Natural killer cell treated with Interleukin-12 subunit alpha and Interleukin-12 subunit beta and Interleukin-15 and Interleukin-18, amount 100 ng/mL, for 72 hours (primary cell): ENCODE measurements around the gene RNF213. TPM values are rescaled to one million over a fixed set of nuclear protein-coding genes. Genes with fewer than 3 reads are reported as not detected.
"Not testable (repeated sequence)": the region's sequence is repeated elsewhere in the genome, so short reads cannot be mapped to it uniquely, and the experiment has no call there.

Experiments
- ATAC-seq, 2 donors: fragments of 150-1000 bp; cut with Tn5 transposase in 1 of 2; sonication (Bioruptor Pico), chemical (Tn5 transposase) in 1 of 2; 2 replicates each; pipeline ENCODE4 v1.10.0; 2021
- DNase-seq: peaks from one replicate; pipeline ENCODE4 v3.0.0; 2022; ENCODE audit warnings: low spot score
- H3K27ac Mint-ChIP-seq, 2 donors: 1 replicate in 1 of 2; 2 replicates in 1 of 2; pipeline ENCODE4 v1.8.0; 2022; ENCODE audit warnings: mixed read lengths in 2 of 2, mild to moderate bottlenecking in 1 of 2, moderate library complexity in 1 of 2
- H3K27me3 Mint-ChIP-seq, 2 donors: 1 replicate in 1 of 2; 2 replicates in 1 of 2; pipeline ENCODE4 v1.8.0; 2022; ENCODE audit warnings: mixed read lengths in 2 of 2
- H3K36me3 Mint-ChIP-seq: one replicate; pipeline ENCODE4 v1.8.0; 2022; ENCODE audit warnings: mixed read lengths
- H3K4me1 Mint-ChIP-seq, 2 donors: 1 replicate in 1 of 2; 2 replicates in 1 of 2; pipeline ENCODE4 v1.8.0; 2022; ENCODE audit warnings: low read depth in 2 of 2, mixed read lengths in 2 of 2, mild to moderate bottlenecking in 1 of 2
- H3K4me3 Mint-ChIP-seq: one replicate; pipeline ENCODE4 v1.8.0; 2022; ENCODE audit warnings: mixed read lengths
- H3K9me3 Mint-ChIP-seq: 2 replicates; pipeline ENCODE4 v1.8.0; 2022; ENCODE audit warnings: mixed read lengths
- total RNA-seq, 2 donors: library from RNA; stranded (reverse); gene quantifications; one replicate each; pipeline ENCODE4 v1.2.3, GENCODE V29; 2022

Gene RNF213
- total RNA-seq, 2 donors from 2014 or later: 1,259 to 2,425 TPM

- Mint-ChIP-seq H3K36me3 (no peaks in the 10 kb centered on the region), H3K4me1 (peaks cover 1 to 14% of the 10 kb centered on the region in 2 donors), H3K4me3 (no peak overlapping the region), H3K27ac (no peak overlapping the region), H3K27me3 (no peaks in the 10 kb centered on the region), H3K9me3 (no peaks in the 10 kb centered on the region)
- ATAC-seq (no peak), DNase-seq (no peak)
Measured at GRCh38 chr17:80248894-80249710, 11.6 kb upstream of the RNF213 start.

DNA sequence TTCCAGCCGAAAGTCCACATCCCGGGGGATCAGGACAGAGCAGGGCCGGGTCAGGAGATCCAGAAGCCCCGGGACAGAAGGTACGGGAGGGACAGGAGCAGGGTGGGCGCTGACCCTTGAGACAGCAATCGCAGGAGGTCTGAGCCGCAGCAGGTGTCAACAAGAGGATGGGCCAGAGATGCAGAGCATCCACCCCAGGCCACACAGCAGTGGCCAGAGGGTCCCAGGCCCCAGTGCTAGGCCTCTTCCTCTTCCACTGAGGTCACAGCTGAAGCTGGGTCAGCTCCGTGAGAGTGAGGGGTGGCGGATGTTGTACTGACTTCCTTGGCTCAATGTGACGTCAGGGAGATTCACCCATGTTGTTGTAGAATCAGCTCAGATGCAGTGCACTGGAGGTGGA, 8.7 kb upstream of the RNF213 start:
- Mint-ChIP-seq H3K27me3 (no peaks in the 10 kb centered on the region), H3K36me3 (no peaks in the 10 kb centered on the region), H3K4me1 (peaks cover 21 to 32% of the 10 kb centered on the region in 2 donors), H3K27ac (peak overlapping the region; percentile 100), H3K4me3 (no peak overlapping the region), H3K9me3 (no peaks in the 10 kb centered on the region)
- ATAC-seq: no peak
- peak; percentile 41 for DNase-seq

- ATAC-seq: peak; percentile 65 to 69
- no peaks in the 10 kb centered on the region for H3K27me3 Mint-ChIP-seq
- H3K4me1 Mint-ChIP-seq: peaks cover 27 to 38% of the 10 kb centered on the region in 2 donors
- H3K9me3 Mint-ChIP-seq: no peaks in the 10 kb centered on the region
- peak overlapping the region; percentile 100 for H3K27ac Mint-ChIP-seq
- no peak overlapping the region for H3K4me3 Mint-ChIP-seq
- DNase-seq: peak; percentile 83
- H3K36me3 Mint-ChIP-seq: no peaks in the 10 kb centered on the region
Measured at GRCh38 chr17:80252871-80253270, 7.8 kb upstream of the RNF213 start.

DNA sequence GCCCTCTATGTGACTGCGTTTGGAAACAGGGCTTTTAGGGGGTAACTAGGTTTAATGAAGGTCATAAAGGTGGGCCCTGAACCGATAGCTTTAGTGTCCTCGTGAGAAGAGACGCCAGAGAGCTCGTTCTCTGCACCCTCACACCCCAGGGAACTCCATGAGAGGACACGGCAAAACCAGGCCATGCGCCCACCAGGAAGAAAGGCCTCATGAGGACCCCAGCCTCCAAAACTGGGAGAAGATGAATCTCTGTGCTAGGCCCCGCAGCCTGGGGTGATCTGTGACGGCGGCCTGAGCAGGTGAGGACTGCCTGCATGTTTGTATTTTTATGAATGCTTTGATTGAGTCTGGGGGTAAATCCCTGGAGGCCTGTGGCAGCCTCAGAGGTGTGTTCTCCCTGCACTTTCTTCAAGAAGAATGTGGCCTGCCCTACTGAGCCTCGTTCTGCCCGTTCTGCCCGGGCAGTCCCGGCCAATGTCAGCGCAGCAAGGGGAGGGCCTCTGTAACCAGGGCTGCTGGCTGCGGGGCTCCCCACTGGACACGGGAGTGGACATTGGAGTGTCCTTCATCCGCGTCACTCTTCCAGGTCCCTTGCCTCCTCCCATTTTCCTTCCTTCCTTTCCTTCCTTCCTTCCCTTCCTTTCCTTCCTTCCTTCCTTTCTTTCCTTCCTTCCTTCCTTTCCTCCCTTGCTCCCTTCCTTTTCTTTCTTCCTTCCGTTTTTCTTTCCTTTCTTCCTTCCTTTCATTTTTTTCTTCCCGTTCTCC, 6.8 kb upstream of the RNF213 start:
- H3K27ac Mint-ChIP-seq: peak overlapping the region; percentile 100
- no peak for ATAC-seq
- no peaks in the 10 kb centered on the region for H3K9me3 Mint-ChIP-seq
- peaks cover 37 to 48% of the 10 kb centered on the region in 2 donors for H3K4me1 Mint-ChIP-seq
- no peaks in the 10 kb centered on the region for H3K27me3 Mint-ChIP-seq
- H3K4me3 Mint-ChIP-seq: peak overlapping the region; percentile 88
- H3K36me3 Mint-ChIP-seq: no peaks in the 10 kb centered on the region
- peak; percentile 59 for DNase-seq

GRCh38 chr17:80254396-80255251, 6.0 kb upstream of the RNF213 start:
- Mint-ChIP-seq H3K36me3 (no peaks in the 10 kb centered on the region), H3K27me3 (no peaks in the 10 kb centered on the region), H3K27ac (peak overlapping the region; percentile 100), H3K4me1 (peaks cover 42 to 50% of the 10 kb centered on the region in 2 donors), H3K9me3 (no peaks in the 10 kb centered on the region), H3K4me3 (peak overlapping the region; percentile 88)
- ATAC-seq: peak; percentile 83 to 93
- DNase-seq: peak; percentile 86

GRCh38 chr17:80256034-80256350, 4.7 kb upstream of the RNF213 start:
- ATAC-seq (no peak), DNase-seq (no peak)
- Mint-ChIP-seq H3K27ac (peak overlapping the region; percentile 100), H3K27me3 (no peaks in the 10 kb centered on the region), H3K4me1 (peaks cover 45 to 53% of the 10 kb centered on the region in 2 donors), H3K4me3 (peak overlapping the region; percentile 88), H3K9me3 (no peaks in the 10 kb centered on the region), H3K36me3 (no peaks in the 10 kb centered on the region)

DNA sequence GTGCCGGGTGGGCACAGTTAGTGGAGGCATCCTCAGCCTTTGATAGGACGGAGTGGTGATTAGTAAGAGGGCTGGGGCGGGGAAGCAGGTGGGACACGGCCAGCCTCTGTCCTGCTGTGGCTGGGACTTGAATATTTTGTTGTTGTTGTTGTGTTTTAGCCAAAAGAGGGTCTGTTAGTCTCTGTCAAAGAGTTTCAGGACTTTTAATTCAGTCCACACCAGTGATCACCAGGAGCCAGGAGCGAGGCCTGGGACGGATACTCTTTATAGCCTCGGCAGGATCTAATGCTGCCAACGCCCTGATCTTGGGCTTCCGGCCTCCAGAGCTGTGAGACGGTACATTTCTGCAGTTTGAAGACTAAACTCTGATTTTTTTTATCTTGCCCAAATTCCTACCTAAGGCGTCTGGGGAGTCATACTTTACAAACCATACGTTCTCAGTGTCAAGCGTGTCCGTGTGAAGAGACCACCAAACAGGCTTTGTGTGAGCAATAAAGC, 2.9 kb upstream of the RNF213 start:
- Mint-ChIP-seq H3K36me3 (no peaks in the 10 kb centered on the region), H3K27ac (peak overlapping the region; percentile 100), H3K9me3 (no peaks in the 10 kb centered on the region), H3K4me1 (peaks cover 59 to 60% of the 10 kb centered on the region in 2 donors), H3K27me3 (no peaks in the 10 kb centered on the region), H3K4me3 (peak overlapping the region; percentile 82)
- ATAC-seq (no peak), DNase-seq (no peak)

- not testable (repeated sequence) for ATAC-seq, H3K9me3 Mint-ChIP-seq
Measured at GRCh38 chr17:80258296-80258695, 2.4 kb upstream of the RNF213 start.

DNA sequence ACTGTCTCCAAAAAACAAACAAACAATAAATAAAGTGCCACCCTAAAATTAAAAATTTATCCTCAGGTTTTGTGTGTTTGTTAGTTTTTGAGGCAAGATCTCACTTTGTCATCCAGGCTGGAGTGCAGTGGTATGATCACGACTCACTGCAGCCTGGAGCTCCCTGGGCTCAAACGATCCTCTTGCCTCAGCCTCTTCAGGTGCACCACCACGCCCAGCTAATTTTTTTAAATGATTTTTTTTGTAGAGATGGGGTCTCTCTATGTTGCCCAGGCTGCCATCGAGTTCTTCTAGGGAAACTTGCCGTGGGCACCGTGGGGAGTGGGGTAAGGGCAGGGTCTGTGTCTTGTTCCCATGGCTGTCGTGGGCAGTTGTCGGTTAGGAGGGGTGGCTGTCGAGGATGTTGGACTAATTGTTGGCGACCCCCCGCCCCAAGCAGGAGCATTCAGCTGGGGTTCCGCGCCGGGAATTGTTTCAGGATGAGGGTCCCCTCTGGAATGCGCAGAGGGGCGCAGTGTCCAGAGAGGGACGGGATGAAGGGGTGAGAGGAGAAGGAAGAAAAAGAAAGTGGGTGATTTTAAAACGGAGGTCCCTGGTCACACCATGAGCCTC, 1.1 kb upstream of the RNF213 start:
- Mint-ChIP-seq H3K36me3 (peaks cover 4% of the 10 kb centered on the region), H3K27ac (peak overlapping the region; percentile 100), H3K27me3 (no peaks in the 10 kb centered on the region), H3K9me3 (no peaks in the 10 kb centered on the region), H3K4me1 (peaks cover 49 to 58% of the 10 kb centered on the region in 2 donors), H3K4me3 (peak overlapping the region; percentile 82)
- ATAC-seq (no peak), DNase-seq (no peak)

More at GRCh38 chr17:80258296-80258695, 2.4 kb upstream of the RNF213 start:
- H3K4me3 Mint-ChIP-seq: peak overlapping the region; percentile 82
- peaks cover 57 to 60% of the 10 kb centered on the region in 2 donors for H3K4me1 Mint-ChIP-seq
- peak overlapping the region; percentile 100 for H3K27ac Mint-ChIP-seq
- H3K36me3 Mint-ChIP-seq, H3K27me3 Mint-ChIP-seq, DNase-seq: not testable (repeated sequence)

GRCh38 chr17:80260069-80260535, 550 bp upstream of the RNF213 start:
- ATAC-seq: peak; percentile 66 to 80
- Mint-ChIP-seq H3K36me3 (peaks cover 9% of the 10 kb centered on the region), H3K9me3 (no peaks in the 10 kb centered on the region), H3K27ac (peak overlapping the region; percentile 100), H3K27me3 (no peaks in the 10 kb centered on the region), H3K4me3 (peak overlapping the region; percentile 82), H3K4me1 (peaks cover 43 to 53% of the 10 kb centered on the region in 2 donors)
- DNase-seq: peak; percentile 91

GRCh38 chr17:80261159-80261894, 675 bp downstream of the RNF213 start:
- peaks cover 43 to 53% of the 10 kb centered on the region in 2 donors for H3K4me1 Mint-ChIP-seq
- peak overlapping the region in 1 of 2 donors; percentile 97 for H3K27ac Mint-ChIP-seq
- H3K27me3 Mint-ChIP-seq: no peaks in the 10 kb centered on the region
- H3K9me3 Mint-ChIP-seq: no peaks in the 10 kb centered on the region
- DNase-seq: peak; percentile 79
- H3K36me3 Mint-ChIP-seq: peaks cover 18% of the 10 kb centered on the region
- peak overlapping the region; percentile 90 for H3K4me3 Mint-ChIP-seq
- ATAC-seq: peak; percentile 11 to 25

DNA sequence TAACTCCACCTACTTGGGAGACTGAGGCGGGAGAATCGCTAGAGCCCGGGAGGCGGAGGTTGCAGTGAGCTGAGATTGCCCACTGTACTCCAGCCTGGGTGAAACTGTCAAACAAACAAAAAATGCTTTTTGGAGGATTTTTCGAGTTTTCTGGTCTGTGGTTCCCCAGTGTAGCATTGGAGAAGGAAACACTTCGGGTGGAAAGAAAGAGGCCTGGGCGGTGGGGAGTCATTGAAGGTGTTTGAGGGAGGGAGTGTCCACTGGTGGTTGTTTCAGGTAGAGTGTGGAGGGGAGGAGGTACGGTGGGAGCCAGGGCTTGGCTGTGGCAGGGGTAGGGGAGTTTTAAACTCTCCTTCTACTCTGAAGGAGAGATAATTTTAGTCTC, 1.2 kb downstream of the RNF213 start:
- peaks cover 40 to 50% of the 10 kb centered on the region in 2 donors for H3K4me1 Mint-ChIP-seq
- H3K9me3 Mint-ChIP-seq: no peaks in the 10 kb centered on the region
- peak overlapping the region; percentile 90 for H3K4me3 Mint-ChIP-seq
- ATAC-seq (no peak), DNase-seq (no peak)
- peak overlapping the region in 1 of 2 donors; percentile 97 for H3K27ac Mint-ChIP-seq
- no peaks in the 10 kb centered on the region for H3K27me3 Mint-ChIP-seq
- peaks cover 18% of the 10 kb centered on the region for H3K36me3 Mint-ChIP-seq
